Measurements from ENCODE around the gene FGD6. TPM values are rescaled to one million over a fixed set of nuclear protein-coding genes. Genes with fewer than 3 reads are reported as not detected.
"Not testable (repeated sequence)": the region's sequence is repeated elsewhere in the genome, so short reads cannot be mapped to it uniquely, and the experiment has no call there.

FGD6 gene
- total RNA-seq, 2 experiments from 2014 or later = 0.45 to 0.71 TPM

DNA sequence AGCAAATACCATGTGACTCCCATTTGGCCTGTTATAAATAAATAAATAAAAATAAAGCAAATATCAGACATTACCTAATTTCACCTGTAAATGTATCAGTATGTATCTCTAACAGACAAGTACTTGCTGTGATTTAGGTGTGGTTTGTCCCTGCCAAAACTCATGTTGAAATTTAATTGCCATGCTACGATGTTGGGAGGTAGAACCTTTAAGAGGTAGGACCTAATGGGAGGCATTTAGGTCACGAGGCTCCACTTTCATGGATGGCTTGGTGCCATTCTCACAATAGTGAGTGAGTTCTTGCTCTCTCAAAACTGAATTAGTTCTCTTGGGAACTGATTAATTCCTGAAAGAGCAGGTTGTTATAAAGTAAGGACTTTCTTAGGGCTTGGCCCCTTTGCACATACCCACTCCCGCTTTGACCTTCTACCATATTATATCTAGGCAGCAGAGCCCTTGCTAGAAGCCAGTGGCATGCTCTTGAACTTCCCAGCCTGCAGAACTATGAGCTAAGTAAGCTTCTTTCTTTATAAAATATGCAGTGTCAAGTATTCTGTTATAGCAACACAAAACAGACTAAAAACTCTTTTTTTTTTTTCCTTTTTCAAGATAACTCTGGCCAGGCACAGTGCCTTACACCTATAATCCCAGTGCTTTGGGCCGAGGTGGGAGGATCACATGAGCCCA, 26.4 kb upstream of the FGD6 start:
- no peak for DNase-seq
- Mint-ChIP-seq H3K4me1 (peaks cover 26% of the 10 kb centered on the region), H3K27me3 (no peaks in the 10 kb centered on the region), H3K36me3 (ENCODE audit: low read depth) (peaks cover 8% of the 10 kb centered on the region), H3K27ac (no peak overlapping the region), H3K9me3 (no peaks in the 10 kb centered on the region), H3K4me3 (no peak overlapping the region)
- ChIA-PET POLR2A (no interaction called here), CTCF (interaction anchor here (1.5 kb wide), 1 partner anchor 26 kb away, joined by 3 read pairs; the partner anchor contains the start of genes FGD6 and VEZT)

DNA sequence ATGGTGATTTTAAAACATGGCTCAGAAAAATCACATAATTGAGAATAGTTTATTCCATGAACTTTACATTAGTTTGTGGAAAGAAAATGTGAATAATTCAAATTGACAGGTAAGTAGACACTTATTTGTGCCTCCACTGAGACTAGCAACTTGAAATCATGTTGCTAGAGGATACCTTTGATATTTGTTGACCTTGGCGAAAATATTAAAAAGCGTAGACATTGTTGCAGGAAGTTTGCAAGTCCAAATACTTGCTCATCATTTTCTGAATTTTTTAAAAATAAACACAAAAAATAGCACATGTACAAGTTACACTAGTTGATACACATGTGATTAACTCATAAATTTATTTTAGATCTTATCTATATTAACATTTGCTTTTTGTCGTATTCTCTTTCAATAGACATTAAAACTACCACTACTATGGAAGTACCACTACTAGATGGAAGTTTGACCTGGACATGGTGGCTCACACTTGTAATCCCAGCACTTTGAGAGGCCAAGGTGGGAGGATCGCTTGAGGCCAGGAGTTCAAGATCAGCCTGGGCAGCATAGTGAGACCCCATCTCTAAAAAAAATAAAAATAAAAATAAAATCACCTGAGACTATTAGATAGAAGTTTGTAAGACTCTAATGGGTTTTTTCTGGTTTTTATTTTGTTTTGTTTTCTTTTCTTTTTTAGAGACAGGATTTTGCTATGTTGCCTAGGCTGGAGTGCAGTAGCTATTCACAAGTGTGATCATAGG, 24.7 kb upstream of the FGD6 start:
- Mint-ChIP-seq H3K36me3 (ENCODE audit: low read depth) (peaks cover 14% of the 10 kb centered on the region), H3K4me3 (no peak overlapping the region), H3K27me3 (no peaks in the 10 kb centered on the region), H3K27ac (no peak overlapping the region), H3K4me1 (peaks cover 26% of the 10 kb centered on the region), H3K9me3 (no peaks in the 10 kb centered on the region)
- ChIA-PET CTCF (interaction anchor here (1.5 kb wide), 1 partner anchor 24 kb away, joined by 3 read pairs; the partner anchor contains the start of genes FGD6 and VEZT), POLR2A (interaction anchor here (1.2 kb wide), 1 partner anchor 17 kb away, joined by 3 read pairs; no protein-coding TSS in a partner anchor)
- no peak for DNase-seq

DNA sequence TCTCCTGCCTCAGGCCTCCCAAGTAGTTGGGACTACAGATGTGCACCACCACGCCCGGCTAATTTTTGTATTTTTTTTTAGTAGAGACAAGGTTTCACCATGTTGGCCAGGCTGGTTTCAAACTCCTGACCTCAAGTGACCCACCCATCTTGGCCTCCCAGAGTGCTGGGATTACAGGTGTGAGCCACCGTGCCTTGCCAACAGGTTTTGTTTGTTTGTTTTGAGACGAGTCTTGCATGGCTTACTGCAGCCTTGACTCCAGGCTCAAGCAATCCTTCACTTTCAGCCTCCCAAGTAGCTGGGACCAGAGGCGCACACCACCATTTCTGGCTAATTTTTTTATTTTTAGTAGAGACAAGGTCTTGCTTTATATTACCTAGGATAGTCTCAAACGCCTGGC, 23.9 kb upstream of the FGD6 start:
- Mint-ChIP-seq H3K4me1 (peaks cover 18% of the 10 kb centered on the region), H3K36me3 (ENCODE audit: low read depth) (peaks cover 21% of the 10 kb centered on the region)
- CTCF ChIA-PET, DNase-seq, H3K27me3 Mint-ChIP-seq, H3K4me3 Mint-ChIP-seq, H3K27ac Mint-ChIP-seq, H3K9me3 Mint-ChIP-seq: not testable (repeated sequence)
- POLR2A ChIA-PET = interaction anchor here (1.2 kb wide), 1 partner anchor 17 kb away, joined by 3 read pairs; no protein-coding TSS in a partner anchor

DNA sequence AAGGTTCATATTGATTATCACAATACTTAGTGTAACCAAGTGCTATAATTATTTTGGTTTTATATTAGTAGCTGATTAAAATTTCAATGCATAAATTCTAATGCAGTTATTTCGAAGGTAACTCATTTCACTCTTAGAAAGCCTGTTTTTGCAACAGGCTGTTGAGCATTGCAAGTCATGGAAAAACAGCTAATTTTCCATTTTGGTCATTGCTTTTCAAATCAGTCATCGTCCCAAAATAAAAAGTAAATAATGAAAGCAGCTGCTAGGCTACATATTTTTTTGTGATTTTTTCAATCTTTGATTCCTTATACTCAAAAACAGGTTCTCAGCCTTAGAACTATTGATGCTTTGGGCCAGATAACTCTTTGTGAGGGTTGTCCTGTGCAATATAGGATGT, 23.3 kb upstream of the FGD6 start:
- Mint-ChIP-seq H3K27me3 (no peaks in the 10 kb centered on the region), H3K27ac (no peak overlapping the region), H3K4me3 (no peak overlapping the region), H3K4me1 (peaks cover 14% of the 10 kb centered on the region), H3K36me3 (ENCODE audit: low read depth) (peaks cover 23% of the 10 kb centered on the region), H3K9me3 (no peaks in the 10 kb centered on the region)
- ChIA-PET CTCF (no interaction called here), POLR2A (interaction anchor here (1.2 kb wide), 1 partner anchor 16 kb away, joined by 3 read pairs; no protein-coding TSS in a partner anchor)
- DNase-seq = no peak

DNA sequence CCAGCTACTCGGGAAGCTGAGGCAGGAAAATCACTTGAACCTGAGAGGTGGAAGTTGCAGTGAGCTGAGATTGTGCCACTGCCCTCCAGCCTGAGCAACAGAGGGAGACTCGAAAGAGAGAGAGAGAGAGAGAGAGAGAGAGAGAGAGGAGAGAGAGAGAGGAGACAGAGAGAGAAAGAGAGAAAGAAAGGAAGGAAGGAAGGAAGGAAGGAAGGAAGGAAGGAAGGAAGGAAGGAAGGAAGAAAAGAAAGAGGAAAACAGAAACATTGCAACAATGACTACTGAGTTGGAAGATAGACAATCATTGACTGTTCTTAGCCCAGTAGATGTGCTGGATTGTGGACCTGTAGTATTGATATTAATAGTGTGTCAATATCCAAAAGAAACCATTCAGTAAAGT, 22.6 kb upstream of the FGD6 start:
- H3K4me1 Mint-ChIP-seq, H3K4me3 Mint-ChIP-seq, H3K27ac Mint-ChIP-seq, POLR2A ChIA-PET, H3K9me3 Mint-ChIP-seq, DNase-seq, CTCF ChIA-PET, H3K27me3 Mint-ChIP-seq: not testable (repeated sequence)
- H3K36me3 Mint-ChIP-seq (ENCODE audit: low read depth) = peaks cover 23% of the 10 kb centered on the region

DNA sequence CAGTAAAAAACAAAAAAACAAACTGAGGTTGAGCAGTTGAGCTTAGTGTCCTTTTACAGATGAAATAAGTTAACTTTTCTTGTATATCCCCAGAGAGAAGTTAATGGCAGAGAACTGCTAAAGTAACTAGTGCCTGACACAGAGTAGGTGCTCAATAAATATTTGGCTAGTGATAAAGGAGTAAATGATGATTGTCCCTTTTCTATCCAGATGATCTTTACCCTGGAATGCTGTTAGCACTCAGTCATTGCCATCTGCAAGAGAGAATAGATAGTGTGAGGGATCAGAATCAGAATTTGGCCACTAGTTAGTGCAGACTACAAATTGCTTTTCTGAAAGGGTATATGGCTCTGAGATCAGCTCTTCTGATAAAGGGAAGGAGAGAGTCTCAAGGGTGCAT, 21.9 kb upstream of the FGD6 start:
- ChIA-PET POLR2A (no interaction called here), CTCF (interaction anchor here (0.6 kb wide), 1 partner anchor 1529 kb away, joined by 4 read pairs; no protein-coding TSS in a partner anchor)
- Mint-ChIP-seq H3K4me1 (peaks cover 9% of the 10 kb centered on the region), H3K9me3 (peaks cover 2% of the 10 kb centered on the region), H3K27me3 (no peaks in the 10 kb centered on the region), H3K27ac (no peak overlapping the region), H3K36me3 (ENCODE audit: low read depth) (peaks cover 25% of the 10 kb centered on the region), H3K4me3 (no peak overlapping the region)
- no peak for DNase-seq

DNA sequence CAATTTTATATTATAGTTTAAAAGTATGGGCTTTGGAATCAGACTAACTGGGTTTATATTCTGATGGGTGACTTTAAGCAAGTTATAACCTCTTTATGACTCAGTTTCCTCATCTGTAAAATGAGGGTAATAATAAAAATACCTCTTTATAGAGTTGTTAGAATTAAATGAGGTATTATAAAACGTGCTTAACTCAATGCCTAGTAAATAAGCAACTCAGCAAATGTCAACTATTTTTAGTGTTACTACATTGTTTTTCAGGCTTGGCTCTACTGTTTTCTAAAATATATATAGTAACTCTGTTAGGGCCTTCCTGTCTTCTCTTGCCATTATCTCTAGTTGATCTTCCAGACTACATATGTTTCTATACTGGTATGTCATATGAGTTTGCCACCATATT, 20.9 kb upstream of the FGD6 start:
- peaks cover 9% of the 10 kb centered on the region for H3K4me1 Mint-ChIP-seq
- POLR2A ChIA-PET = no interaction called here
- no peak for DNase-seq
- H3K27me3 Mint-ChIP-seq = no peaks in the 10 kb centered on the region
- CTCF ChIA-PET = no interaction called here
- H3K36me3 Mint-ChIP-seq (ENCODE audit: low read depth) = peaks cover 17% of the 10 kb centered on the region
- H3K27ac Mint-ChIP-seq = no peak overlapping the region
- peaks cover 2% of the 10 kb centered on the region for H3K9me3 Mint-ChIP-seq
- H3K4me3 Mint-ChIP-seq = no peak overlapping the region

DNA sequence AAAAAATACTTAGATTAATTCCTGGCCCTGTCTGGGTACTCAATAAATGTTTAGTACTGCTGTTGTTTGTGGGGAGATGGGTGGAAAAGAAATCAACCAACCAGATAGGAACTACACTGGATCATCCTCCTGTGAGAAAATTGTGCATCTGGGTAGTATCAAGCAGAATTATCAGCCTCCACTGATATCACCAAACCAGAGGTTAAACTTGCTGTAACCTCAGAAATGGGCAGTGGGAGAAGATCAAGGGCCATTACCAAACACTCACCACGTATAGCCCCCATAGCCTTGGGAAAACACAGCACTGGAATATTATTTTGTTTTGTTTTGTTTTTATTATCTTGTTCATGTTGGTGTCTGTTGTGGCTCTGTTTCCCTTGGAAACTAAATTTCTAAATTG, 20.0 kb upstream of the FGD6 start:
- no peaks in the 10 kb centered on the region for H3K27me3 Mint-ChIP-seq
- ChIA-PET POLR2A (no interaction called here), CTCF (no interaction called here)
- H3K27ac Mint-ChIP-seq = no peak overlapping the region
- H3K36me3 Mint-ChIP-seq (ENCODE audit: low read depth) = peaks cover 20% of the 10 kb centered on the region
- peaks cover 2% of the 10 kb centered on the region for H3K9me3 Mint-ChIP-seq
- H3K4me3 Mint-ChIP-seq = no peak overlapping the region
- peaks cover 9% of the 10 kb centered on the region for H3K4me1 Mint-ChIP-seq
- DNase-seq = no peak

DNA sequence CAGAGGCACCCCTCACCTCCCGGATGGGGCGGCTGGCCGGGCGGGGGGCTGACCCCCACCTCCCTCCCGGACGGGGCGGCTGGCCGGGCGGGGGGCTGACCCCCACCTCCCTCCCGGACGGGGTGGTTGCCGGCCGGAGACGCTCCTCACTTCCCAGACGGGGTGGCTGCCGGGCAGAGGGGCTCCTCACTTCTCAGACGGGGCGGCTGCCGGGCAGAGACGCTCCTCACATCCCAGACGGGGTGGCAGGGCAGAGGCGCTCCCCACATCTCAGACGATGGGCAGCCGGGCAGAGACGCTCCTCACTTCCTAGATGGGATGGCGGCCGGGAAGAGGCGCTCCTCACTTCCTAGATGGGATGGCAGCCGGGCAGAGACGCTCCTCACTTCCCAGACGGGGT, 18.4 kb upstream of the FGD6 start:
- H3K4me1 Mint-ChIP-seq, POLR2A ChIA-PET, H3K27ac Mint-ChIP-seq, DNase-seq, H3K9me3 Mint-ChIP-seq, CTCF ChIA-PET, H3K27me3 Mint-ChIP-seq, H3K4me3 Mint-ChIP-seq: not testable (repeated sequence)
- H3K36me3 Mint-ChIP-seq (ENCODE audit: low read depth) = peaks cover 20% of the 10 kb centered on the region

DNA sequence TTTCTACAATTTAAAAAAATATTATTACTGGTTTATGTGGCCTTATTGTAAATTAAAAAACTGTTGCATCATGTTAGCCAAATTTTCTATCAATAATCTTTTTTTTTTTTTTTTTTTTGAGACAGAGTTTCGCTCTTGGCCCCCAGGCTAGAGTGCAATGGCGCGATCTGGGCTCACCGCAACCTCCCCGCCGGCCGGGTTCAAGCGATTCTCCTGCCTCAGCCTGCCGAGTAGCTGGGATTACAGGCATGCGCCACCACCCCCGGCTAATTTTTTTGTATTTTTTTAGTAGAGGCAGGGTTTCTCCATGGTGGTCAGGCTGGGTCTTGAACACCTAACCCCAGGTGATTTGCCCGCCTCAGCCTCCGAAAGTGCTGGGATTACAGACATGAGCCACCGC, 16.9 kb upstream of the FGD6 start:
- H3K27me3 Mint-ChIP-seq, H3K9me3 Mint-ChIP-seq, DNase-seq, H3K27ac Mint-ChIP-seq, POLR2A ChIA-PET, H3K4me3 Mint-ChIP-seq, H3K4me1 Mint-ChIP-seq: not testable (repeated sequence)
- CTCF ChIA-PET = interaction anchor here (0.7 kb wide), 1 partner anchor 528 kb away, joined by 4 read pairs; no protein-coding TSS in a partner anchor
- peaks cover 20% of the 10 kb centered on the region for H3K36me3 Mint-ChIP-seq (ENCODE audit: low read depth)

DNA sequence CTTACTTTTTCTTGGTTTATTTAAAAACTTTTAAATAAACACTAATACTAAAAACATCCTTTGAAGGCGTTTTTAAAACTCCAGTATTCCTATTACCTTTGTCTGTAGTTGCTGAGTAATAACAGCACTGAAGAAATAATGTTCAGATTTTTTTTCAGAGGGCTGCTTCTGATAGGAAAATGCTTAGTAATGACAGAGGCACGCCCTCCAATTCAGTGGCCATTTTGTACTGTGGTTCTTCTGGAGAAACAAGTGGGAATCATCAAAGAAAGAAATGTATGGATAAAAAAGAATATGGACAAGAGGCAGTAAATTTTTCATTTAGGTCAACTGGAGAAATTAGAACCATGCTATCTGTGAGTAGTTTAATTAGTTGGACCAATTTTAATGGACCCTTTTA, 13.9 kb upstream of the FGD6 start:
- CTCF ChIA-PET = no interaction called here

DNA sequence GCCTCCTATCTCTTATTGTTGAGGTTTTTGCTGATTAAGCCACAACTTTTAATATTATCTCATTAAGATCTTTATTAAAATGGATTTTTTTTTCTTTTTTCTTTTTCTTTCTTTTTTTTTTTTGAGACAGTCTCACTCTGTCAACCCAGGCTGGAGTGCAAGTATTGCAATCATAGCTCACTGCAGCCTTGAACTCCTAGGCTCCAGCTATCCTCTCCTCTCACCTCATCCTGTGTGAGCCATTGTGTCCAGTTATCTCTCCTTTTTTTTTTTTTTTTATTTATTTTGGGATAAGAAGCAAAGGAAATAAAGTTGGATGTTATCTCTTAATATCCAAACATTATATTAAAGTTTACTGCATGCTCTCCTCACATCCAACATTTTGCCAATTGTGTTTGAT, 13.0 kb upstream of the FGD6 start:
- H3K9me3 Mint-ChIP-seq = peaks cover 2% of the 10 kb centered on the region
- H3K36me3 Mint-ChIP-seq (ENCODE audit: low read depth) = peaks cover 8% of the 10 kb centered on the region
- CTCF ChIA-PET = no interaction called here
- DNase-seq = no peak
- H3K4me3 Mint-ChIP-seq = no peak overlapping the region
- peaks cover 2% of the 10 kb centered on the region for H3K4me1 Mint-ChIP-seq
- no peaks in the 10 kb centered on the region for H3K27me3 Mint-ChIP-seq
- POLR2A ChIA-PET = no interaction called here
- H3K27ac Mint-ChIP-seq = no peak overlapping the region

More for the DNA sequence above, 13.9 kb upstream of the FGD6 start:
- POLR2A ChIA-PET = no interaction called here
- DNase-seq = no peak
- Mint-ChIP-seq H3K36me3 (ENCODE audit: low read depth) (peaks cover 11% of the 10 kb centered on the region), H3K27ac (no peak overlapping the region), H3K4me1 (peaks cover 2% of the 10 kb centered on the region), H3K27me3 (no peaks in the 10 kb centered on the region), H3K4me3 (no peak overlapping the region), H3K9me3 (peaks cover 2% of the 10 kb centered on the region)

DNA sequence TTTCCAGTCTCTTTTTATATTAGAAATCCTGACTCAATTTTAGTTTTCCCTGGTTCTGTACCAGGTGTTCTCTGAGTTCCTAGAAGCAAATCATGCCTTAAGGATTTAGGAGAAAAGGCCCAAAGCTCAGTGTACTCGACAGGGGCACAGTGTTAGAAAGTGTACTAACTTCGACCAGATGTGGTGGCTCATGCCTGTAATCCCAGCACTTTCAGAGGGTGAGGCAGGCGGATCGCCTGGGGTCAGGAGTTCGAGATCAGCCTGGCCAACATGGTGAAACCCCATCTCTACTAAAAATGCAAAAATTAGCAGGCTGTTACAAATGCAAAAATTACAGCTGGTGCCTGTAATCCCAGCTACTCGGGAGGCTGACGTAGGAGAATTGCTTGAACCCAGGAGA, 12.4 kb upstream of the FGD6 start:
- ChIA-PET CTCF (interaction anchor here (1.0 kb wide), 1 partner anchor 12 kb away, joined by 4 read pairs; the partner anchor contains the start of genes FGD6 and VEZT), POLR2A (no interaction called here)
- Mint-ChIP-seq H3K4me1 (peaks cover 2% of the 10 kb centered on the region), H3K27ac (no peak overlapping the region), H3K4me3 (no peak overlapping the region), H3K9me3 (peaks cover 1% of the 10 kb centered on the region), H3K27me3 (no peaks in the 10 kb centered on the region), H3K36me3 (ENCODE audit: low read depth) (peaks cover 13% of the 10 kb centered on the region)
- DNase-seq = no peak
